HPDE6-E6E7 (cell line): ENCODE data around the gene RAB28.

Experiments
- DNase-seq: peaks from one replicate; pipeline ENCODE4 v3.0.0; 2011; ENCODE audit warnings: missing footprints; ENCODE audit errors: extremely low spot score

The RAB28 gene

GRCh38 chr4:13484122-13484748, at the start of gene RAB28:
Gene RAB28 (minus strand): TSS chr4:13484340.
- peak; percentile 80 for DNase-seq

GRCh38 chr4:13531625-13531998, 47.5 kb upstream of the RAB28 start:
- DNase-seq = no peak

GRCh38 chr4:13530823-13531624, 46.9 kb upstream of the RAB28 start:
- DNase-seq = no peak

GRCh38 chr4:13529128-13529919, 45.2 kb upstream of the RAB28 start:
- DNase-seq = no peak

- DNase-seq = no peak
Measured at GRCh38 chr4:13528821-13529127, 44.6 kb upstream of the RAB28 start.

- DNase-seq = no peak
Measured at GRCh38 chr4:13527981-13528820, 44.1 kb upstream of the RAB28 start.

- DNase-seq = no peak
Measured at GRCh38 chr4:13527192-13527980, 43.2 kb upstream of the RAB28 start.

- DNase-seq = no peak
Measured at GRCh38 chr4:13526658-13527057, 42.5 kb upstream of the RAB28 start.

GRCh38 chr4:13525606-13526281, 41.6 kb upstream of the RAB28 start:
- DNase-seq = no peak

- no peak for DNase-seq
Measured at GRCh38 chr4:13524504-13525243, 40.5 kb upstream of the RAB28 start.

GRCh38 chr4:13523591-13524503, 39.7 kb upstream of the RAB28 start:
- no peak for DNase-seq

- no peak for DNase-seq
Measured at GRCh38 chr4:13523105-13523477, 39.0 kb upstream of the RAB28 start.

- DNase-seq = no peak
Measured at GRCh38 chr4:13522282-13523104, 38.4 kb upstream of the RAB28 start.

GRCh38 chr4:13521047-13521446, 36.9 kb upstream of the RAB28 start:
- DNase-seq = no peak

- DNase-seq = no peak
Measured at GRCh38 chr4:13516315-13516860, 32.2 kb upstream of the RAB28 start.

- no peak for DNase-seq
Measured at GRCh38 chr4:13515268-13515667, 31.1 kb upstream of the RAB28 start.

GRCh38 chr4:13514722-13515121, 30.6 kb upstream of the RAB28 start:
- no peak for DNase-seq

- no peak for DNase-seq
Measured at GRCh38 chr4:13511101-13511500, 27.0 kb upstream of the RAB28 start.
